Forelimb muscle (tissue), 1 donor: ENCODE data around the gene CENPI. TPM values are rescaled to one million over a fixed set of nuclear protein-coding genes. Genes with fewer than 3 reads are reported as not detected.

Source experiments
- polyA plus RNA-seq: library from polyadenylated mRNA; unstranded; fragments of 120-200 nt; gene quantifications from one replicate; pipeline ENCODE4 v1.2.1, GENCODE V29; 2013; ENCODE audit not compliant: insufficient read length

CENPI gene
- polyA plus RNA-seq, 1 donor = 5.1 TPM

Other genes with a start within 250 kb of the CENPI start
- gene NOX1, start 223.8 kb upstream of the CENPI start, polyA plus RNA-seq = 0.22 TPM
- 0.05 TPM for gene XKRX, start 169.3 kb upstream of the CENPI start, polyA plus RNA-seq
- gene ARL13A, start 128.5 kb upstream of the CENPI start, polyA plus RNA-seq = not detected
- gene TRMT2B, start 46.1 kb upstream of the CENPI start, polyA plus RNA-seq = 7.3 TPM
- gene TMEM35A, start 19.3 kb upstream of the CENPI start, polyA plus RNA-seq = 1.6 TPM
- gene DRP2, start 121.6 kb downstream of the CENPI start, polyA plus RNA-seq = 1.6 TPM
- gene TAF7L, start 193.1 kb downstream of the CENPI start, polyA plus RNA-seq = 0.25 TPM